Bone marrow (tissue), 2 donors: ENCODE measurements around the gene SPCS2.
"Not testable (repeated sequence)": the region's sequence is repeated elsewhere in the genome, so short reads cannot be mapped to it uniquely, and the experiment has no call there.

Experiments used
- DNase-seq, 2 donors: peaks; one replicate each; lab custom pipeline; 2025; lab: John Stamatoyannopoulos, UW

SPCS2 gene

DNA sequence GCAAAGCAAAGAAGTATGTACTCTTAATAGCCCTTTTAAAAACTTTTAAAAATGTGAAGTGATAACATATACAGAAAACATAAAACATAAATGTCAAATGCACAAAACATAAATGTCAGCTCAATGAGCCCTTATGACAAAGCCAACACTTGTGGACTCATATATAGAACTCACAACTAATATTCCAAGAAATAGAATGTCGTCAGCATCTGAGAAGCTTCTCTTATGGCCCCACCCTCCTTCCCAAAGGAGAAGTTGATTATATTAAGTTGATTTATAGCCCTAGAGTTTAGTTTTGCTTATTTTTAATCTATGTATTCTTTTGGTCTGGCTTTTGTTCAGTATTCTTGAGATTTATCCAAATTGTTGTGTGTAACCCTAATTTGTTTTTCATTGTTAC is 53.5 kb downstream of the SPCS2 start:
- DNase-seq: no peak

DNA sequence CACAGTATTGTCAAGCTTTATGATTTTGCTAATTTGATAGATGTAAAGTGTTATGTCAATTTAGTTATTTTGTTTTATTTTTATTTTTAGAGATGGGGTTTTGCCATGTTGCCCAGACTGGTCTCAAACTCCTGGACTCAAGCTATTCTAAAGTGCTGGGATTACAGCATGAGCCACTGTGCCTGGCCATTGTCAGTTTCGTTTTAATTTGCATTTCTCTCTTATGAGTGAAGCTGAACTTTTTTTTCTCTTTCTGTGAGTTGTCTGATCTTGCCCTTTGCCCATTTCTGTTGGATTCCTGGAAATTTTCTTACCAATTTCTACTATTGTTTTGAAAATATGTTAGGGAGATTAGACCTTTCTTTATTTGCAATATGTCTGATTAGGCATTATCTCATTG is 55.1 kb downstream of the SPCS2 start:
- no peak for DNase-seq

- DNase-seq: no peak
Observed at GRCh38 chr11:75011357-75011756, 62.3 kb downstream of the SPCS2 start.

GRCh38 chr11:75011872-75012271 is 62.8 kb downstream of the SPCS2 start:
- DNase-seq: no peak

- no peak for DNase-seq
Observed at GRCh38 chr11:75013051-75013450, 64.0 kb downstream of the SPCS2 start.

DNA sequence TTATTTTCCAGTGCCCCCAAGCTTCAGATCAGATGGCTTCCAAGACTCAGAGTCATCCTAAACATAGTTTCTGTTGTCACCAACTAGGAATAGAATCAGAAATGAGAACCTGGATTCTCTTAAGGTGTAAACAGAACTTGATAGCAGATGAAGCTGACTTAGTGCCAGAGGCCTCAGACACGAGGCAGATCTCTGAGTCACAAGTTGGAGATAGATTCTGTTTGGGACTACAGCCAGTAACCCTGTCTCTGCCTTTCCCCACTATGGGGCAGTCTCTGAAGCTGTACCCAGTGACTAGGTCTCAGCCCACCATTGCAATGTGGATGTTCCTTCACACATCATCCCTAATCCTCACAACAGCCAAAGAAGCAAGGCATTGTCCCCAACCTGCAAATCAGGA is 65.1 kb downstream of the SPCS2 start:
- no peak for DNase-seq

DNA sequence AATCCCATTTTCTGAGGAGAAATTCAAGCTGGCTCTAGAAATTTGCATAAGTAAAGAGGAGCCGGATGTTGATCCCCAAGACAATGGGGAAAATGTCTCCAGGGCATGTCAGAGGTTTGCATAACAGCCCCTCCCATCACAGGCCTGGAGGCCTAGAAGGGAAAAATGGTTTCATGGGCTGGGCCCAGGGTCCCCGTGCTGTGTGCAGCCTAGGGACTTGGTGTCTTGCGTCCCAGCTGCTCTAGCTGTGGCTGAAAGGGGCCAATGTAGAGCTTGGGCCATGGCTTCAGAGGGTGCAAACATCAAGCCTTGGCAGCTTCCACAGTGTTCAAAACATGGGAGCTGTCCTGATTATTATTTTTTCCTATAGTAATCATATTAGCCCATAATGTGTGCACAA is 70.1 kb downstream of the SPCS2 start:
- DNase-seq: not testable (repeated sequence)

DNA sequence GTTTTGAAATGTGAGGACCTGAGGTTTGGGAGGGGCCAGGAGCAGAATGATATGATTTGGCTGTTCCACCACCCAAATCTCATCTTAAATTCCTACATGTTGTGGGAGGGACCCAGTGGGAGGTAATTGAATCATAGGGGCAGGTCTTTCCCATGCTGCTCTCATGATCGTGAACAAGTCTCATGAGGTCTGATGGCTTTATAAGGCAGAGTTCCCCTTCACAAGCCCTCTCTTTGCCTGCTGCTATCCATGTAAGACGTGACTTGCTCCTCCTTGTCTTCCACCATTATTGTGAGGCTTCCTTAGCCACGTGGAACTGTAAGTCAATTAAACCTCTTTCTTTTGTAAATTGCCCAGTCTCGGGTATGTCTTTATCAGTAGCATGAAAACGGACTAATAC is 71.3 kb downstream of the SPCS2 start:
- not testable (repeated sequence) for DNase-seq

- DNase-seq: no peak
Observed at GRCh38 chr11:75022296-75022695, 73.2 kb downstream of the SPCS2 start.

GRCh38 chr11:75022759-75023396 is 73.8 kb downstream of the SPCS2 start:
- DNase-seq: peak; percentile 9 to 34

DNA sequence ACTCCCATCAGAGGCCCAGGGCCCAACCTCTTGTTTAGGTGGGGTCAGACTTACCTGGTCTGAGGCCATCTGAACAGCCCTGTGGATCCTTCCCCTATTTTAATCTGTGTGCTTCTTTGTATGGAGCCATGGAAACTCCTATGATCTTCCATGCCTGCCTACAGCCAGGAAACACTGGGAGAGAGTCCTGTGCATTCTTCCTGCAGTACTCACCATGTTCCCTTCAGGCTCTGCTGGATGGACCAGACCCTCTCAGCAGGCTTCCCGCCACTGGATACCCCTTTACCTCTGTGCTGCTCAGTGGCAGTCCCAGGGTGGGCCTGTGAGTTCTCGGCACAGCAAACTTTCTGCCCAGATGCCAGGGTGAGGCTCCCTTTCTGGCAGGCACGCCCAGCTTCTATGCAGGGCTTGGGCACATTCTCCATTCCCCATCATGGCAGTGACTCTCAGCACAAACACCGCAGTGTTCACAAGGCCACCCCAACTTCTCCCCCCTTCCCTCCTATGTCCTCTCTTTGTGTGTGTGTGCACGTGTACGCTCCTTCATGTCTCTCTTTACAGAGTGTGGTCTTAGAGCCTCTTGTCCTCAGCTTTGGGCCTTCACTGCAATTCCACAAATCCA is 74.5 kb downstream of the SPCS2 start:
- DNase-seq: no peak

DNA sequence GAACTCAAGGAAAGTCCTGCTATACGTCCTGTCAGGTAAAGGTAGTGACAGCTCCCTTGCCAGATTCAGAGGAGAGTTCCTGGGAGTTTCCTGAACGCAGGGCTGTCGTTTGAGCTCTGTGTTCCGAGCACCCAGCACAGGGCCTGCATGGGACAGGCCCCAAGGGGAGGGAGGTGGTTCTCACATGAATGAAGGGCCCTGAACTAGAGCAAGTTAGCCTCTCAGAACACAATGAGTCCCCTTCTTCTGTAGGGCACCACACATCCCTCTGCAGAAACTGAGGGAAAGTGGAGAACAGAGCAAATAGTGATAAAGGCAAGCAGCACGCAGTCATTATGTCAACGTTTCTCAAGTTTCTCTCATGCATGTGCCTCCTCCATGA is 75.0 kb downstream of the SPCS2 start:
- no peak for DNase-seq

- DNase-seq: no peak
Observed at GRCh38 chr11:75024764-75025211, 75.7 kb downstream of the SPCS2 start.

DNA sequence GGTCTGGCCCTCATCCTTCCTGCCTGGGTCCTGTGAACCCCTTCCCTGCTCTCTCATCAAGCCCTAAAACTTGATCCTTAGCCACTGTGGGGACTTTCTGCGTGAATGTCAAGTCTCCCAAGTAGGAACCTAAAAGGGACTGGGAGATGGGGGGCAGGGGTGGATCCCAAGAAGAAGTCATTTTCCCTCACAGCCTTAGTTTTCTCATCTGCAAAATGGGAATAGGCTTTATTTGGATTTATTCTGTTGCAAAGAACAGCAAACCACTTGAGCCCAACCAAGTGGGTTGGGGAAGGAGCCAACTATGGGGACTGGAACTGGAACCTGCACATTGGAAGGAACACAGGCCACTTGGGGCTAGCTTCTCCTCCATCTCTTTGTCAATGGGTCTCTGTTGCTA is 76.5 kb downstream of the SPCS2 start:
- no peak for DNase-seq

GRCh38 chr11:75028321-75028720 is 79.3 kb downstream of the SPCS2 start:
- no peak for DNase-seq
